HG03354 (cell line): ENCODE data around the gene FGF8.

Experiments used
- ATAC-seq: cut with Tn5 transposase; IDR thresholded peaks from one replicate; pipeline ENCODE4 v1.9.1; 2021; ENCODE audit warnings: mild to moderate bottlenecking; ENCODE audit not compliant: unreplicated experiment, poor library complexity, severe bottlenecking

Gene FGF8

GRCh38 chr10:101782811-101783735 is 7.2 kb upstream of the FGF8 start, which contains the start of gene NPM3:
Gene NPM3, minus strand, starts transcription at chr10:101783446. Its CDS starts 56 bp downstream, at chr10:101783390.
- peak; percentile 70 for ATAC-seq

- ATAC-seq, result no peak
Measured at GRCh38 chr10:101781984-101782810, 6.3 kb upstream of the FGF8 start.

- no peak for ATAC-seq
Measured at GRCh38 chr10:101781655-101781983, 5.7 kb upstream of the FGF8 start.

GRCh38 chr10:101780818-101781654 is 5.1 kb upstream of the FGF8 start:
- ATAC-seq, result peak; percentile 44

GRCh38 chr10:101780187-101780817 is 4.4 kb upstream of the FGF8 start:
- ATAC-seq, result no peak

GRCh38 chr10:101779544-101780186 is 3.8 kb upstream of the FGF8 start:
- ATAC-seq, result peak; percentile 49

GRCh38 chr10:101778781-101779543 is 3.0 kb upstream of the FGF8 start:
- no peak for ATAC-seq

GRCh38 chr10:101778151-101778780 is 2.4 kb upstream of the FGF8 start:
- no peak for ATAC-seq

- no peak for ATAC-seq
Measured at GRCh38 chr10:101777619-101778145, 1.8 kb upstream of the FGF8 start.

GRCh38 chr10:101776161-101776817 is 375 bp upstream of the FGF8 start:
- no peak for ATAC-seq

GRCh38 chr10:101774589-101775272 is 1.2 kb downstream of the FGF8 start:
- no peak for ATAC-seq

- ATAC-seq, result no peak
Measured at GRCh38 chr10:101773923-101774588, 1.9 kb downstream of the FGF8 start.

GRCh38 chr10:101772895-101773761 is 2.8 kb downstream of the FGF8 start:
- no peak for ATAC-seq

GRCh38 chr10:101772017-101772894 is 3.7 kb downstream of the FGF8 start:
- ATAC-seq, result no peak
